GM10248 (cell line): ENCODE results near the gene NXF1.
A peak's percentile ranks its signal among the peaks of the same experiment; 100 is the strongest.
"Not testable (repeated sequence)": the region's sequence is repeated elsewhere in the genome, so short reads cannot be mapped to it uniquely, and the experiment has no call there.

Experiments used
- CTCF ChIA-PET: fragments of 300-600 bp; sonication (Branson Sonifier 250); formaldehyde crosslinking; extraction: SDS; loops from one replicate; lab custom pipeline; 2021; ENCODE audit warnings: antibody characterized with exemption; lab: Yijun Ruan, JAX
- POLR2A ChIA-PET: fragments of 350-650 bp; sonication (Branson Sonifier 250); formaldehyde crosslinking; extraction: SDS; loops from one replicate; lab custom pipeline; 2020; ENCODE audit warnings: antibody characterized with exemption; lab: Yijun Ruan, JAX
- DNase-seq: peaks from one replicate; pipeline ENCODE4 v3.0.0; 2012; ENCODE audit errors: extremely low spot score
- CTCF ChIP-seq: IDR thresholded peaks from 2 replicates; pipeline ENCODE4 v1.5.1; 2012; ENCODE audit warnings: mild to moderate bottlenecking, low read depth; ENCODE audit errors: extremely low read depth, missing control alignments, control extremely low read depth

The NXF1 gene

GRCh38 chr11:62778441-62778840 lies 26.8 kb downstream of the NXF1 start:
- no peak for DNase-seq
- POLR2A ChIA-PET: no interaction called here
- CTCF ChIA-PET: interaction anchor here (1.1 to 12.6 kb wide), 3 partner anchors 8 to 33 kb away, joined by 3 to 159 read pairs (median 4); partner anchors contain the start of gene TMEM179B
- no peak for TF ChIP-seq CTCF

DNA sequence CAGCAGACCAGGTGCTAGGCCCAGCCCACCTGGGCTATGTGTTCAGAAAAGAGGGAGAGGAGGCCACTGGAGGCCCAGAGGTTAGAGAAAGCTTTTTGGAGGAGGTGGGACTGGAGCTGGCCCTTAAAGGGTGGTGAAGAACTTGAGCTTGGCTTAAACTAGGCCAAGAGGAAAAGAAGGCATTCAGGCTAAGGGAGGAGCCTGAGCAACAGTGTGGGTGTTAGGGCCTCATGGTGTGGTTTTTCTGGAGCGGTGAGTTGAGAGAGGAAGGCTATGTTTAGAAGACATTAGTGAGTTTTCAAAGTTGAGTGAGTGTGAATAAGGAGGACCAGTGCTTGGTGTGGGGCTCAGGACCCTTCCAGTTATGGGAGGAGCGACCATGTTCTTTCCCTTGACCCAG lies 27.9 kb downstream of the NXF1 start:
- ChIA-PET CTCF (interaction anchor here (1.7 to 12.6 kb wide), 3 partner anchors 9 to 17 kb away, joined by 3 to 159 read pairs (median 5); partner anchors contain the start of gene TMEM179B), POLR2A (interaction anchor here (0.6 to 1.4 kb wide), 2 partner anchors 47 to 50 kb away, joined by 4 to 5 read pairs; no protein-coding TSS in a partner anchor)
- DNase-seq: no peak
- no peak for TF ChIP-seq CTCF

DNA sequence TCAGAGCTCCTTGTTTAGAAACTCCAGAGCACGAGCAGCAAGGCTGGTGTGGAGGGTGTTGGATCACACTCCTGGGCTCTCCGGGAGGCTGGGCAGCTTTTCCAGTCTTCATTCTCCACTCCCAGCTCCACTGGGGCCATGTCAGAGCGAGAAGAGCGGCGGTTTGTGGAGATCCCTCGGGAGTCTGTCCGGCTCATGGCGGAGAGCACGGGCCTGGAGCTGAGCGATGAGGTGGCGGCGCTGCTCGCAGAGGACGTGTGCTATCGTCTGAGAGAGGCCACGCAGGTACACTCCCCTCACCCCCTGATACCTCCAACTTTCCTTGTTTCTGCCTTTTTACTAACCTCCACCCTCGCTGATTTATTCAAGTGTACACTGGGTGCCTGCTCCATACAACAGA lies 29.6 kb downstream of the NXF1 start:
- DNase-seq: no peak
- POLR2A ChIA-PET: interaction anchor here (0.8 to 1.2 kb wide), 4 partner anchors 22 to 111 kb away, joined by 3 to 4 read pairs (median 4); partner anchors contain the start of genes C11orf98, CSKMT and ZBTB3
- no peak for TF ChIP-seq CTCF
- CTCF ChIA-PET: interaction anchor here (0.8 to 12.6 kb wide), 6 partner anchors 8 to 80 kb away, joined by 3 to 159 read pairs (median 4); partner anchors contain the start of gene TMEM179B

- no peak for DNase-seq
- ChIA-PET POLR2A (interaction anchor here (0.7 to 1.1 kb wide), 3 partner anchors 15 to 109 kb away, joined by 3 to 8 read pairs (median 5); partner anchors contain the start of genes C11orf98 and CSKMT), CTCF (interaction anchor here (0.7 to 12.6 kb wide), 4 partner anchors 12 to 214 kb away, joined by 3 to 159 read pairs (median 3); partner anchors contain the start of genes SLC3A2 and TMEM179B)
- no peak for TF ChIP-seq CTCF
These were observed 30.8 kb downstream of the NXF1 start for GRCh38 chr11:62774407-62774806.

GRCh38 chr11:62771144-62772021 lies 33.9 kb downstream of the NXF1 start, which contains the start of gene TAF6L:
Gene TAF6L (plus strand): TSS chr11:62771396. CDS start chr11:62775784, 4,388 bp downstream.
- peak; percentile 93 for DNase-seq
- TF ChIP-seq CTCF: no peak
- POLR2A ChIA-PET: interaction anchor here (0.6 to 3.5 kb wide), 8 partner anchors 11 to 106 kb away, joined by 3 to 21 read pairs (median 8); partner anchors contain the start of genes C11orf98, CSKMT, TMEM179B and ZBTB3
- CTCF ChIA-PET: interaction anchor here (0.8 to 12.6 kb wide), 15 partner anchors 10 to 376 kb away, joined by 3 to 159 read pairs (median 4); partner anchors contain the start of genes HNRNPUL2, POLR2G, TMEM179B and ZBTB3

GRCh38 chr11:62770778-62771143 lies 34.5 kb downstream of the NXF1 start:
- POLR2A ChIA-PET: interaction anchor here (0.6 to 3.5 kb wide), 8 partner anchors 10 to 179 kb away, joined by 3 to 21 read pairs (median 8); partner anchors contain the start of genes C11orf98, CSKMT, TMEM179B and TUT1
- CTCF ChIA-PET: interaction anchor here (0.8 to 12.6 kb wide), 16 partner anchors 9 to 177 kb away, joined by 3 to 159 read pairs (median 4); partner anchors contain the start of genes HNRNPUL2, POLR2G, TMEM179B and ZBTB3
- no peak for TF ChIP-seq CTCF
- DNase-seq: no peak

DNA sequence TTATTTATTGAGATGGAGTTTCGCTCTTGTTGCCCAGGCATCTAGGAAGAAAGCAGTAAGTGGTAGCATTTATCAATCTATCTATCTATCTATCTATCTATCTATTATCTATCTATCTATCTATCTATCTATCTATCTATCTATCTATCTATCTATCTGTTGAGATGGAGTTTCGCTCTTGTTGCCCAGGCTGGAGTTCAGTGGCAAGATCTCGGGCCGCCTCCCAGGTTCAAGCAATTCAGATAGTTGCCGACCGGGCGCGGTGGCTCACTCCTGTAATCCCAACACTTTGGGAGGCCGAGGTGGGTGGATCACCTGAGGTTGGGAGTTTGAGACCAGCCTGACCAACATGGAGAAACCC lies 44.4 kb downstream of the NXF1 start:
- not testable (repeated sequence) for DNase-seq
- ChIA-PET CTCF (interaction anchor here (1.9 to 4.7 kb wide), 4 partner anchors 7 to 101 kb away, joined by 8 to 29 read pairs (median 15); partner anchors contain the start of genes TAF6L, TMEM179B and ZBTB3), POLR2A (interaction anchor here (0.6 to 1.5 kb wide), 9 partner anchors 8 to 187 kb away, joined by 3 to 11 read pairs (median 4); partner anchors contain the start of genes EEF1G, HNRNPUL2, STX5 and TAF6L)
